NT2/D1 (cell line): ENCODE measurements around the gene TXNDC9.
"Not testable (repeated sequence)": the region's sequence is repeated elsewhere in the genome, so short reads cannot be mapped to it uniquely, and the experiment has no call there.

Experiments used
- DNase-seq: peaks from one replicate; pipeline ENCODE4 v3.0.0-alpha.2; 2011; ENCODE audit warnings: low read depth, low spot score
- H3K27me3 ChIP-seq: 2 replicates; pipeline ENCODE4 v1.6.0; 2011; ENCODE audit warnings: mild to moderate bottlenecking; ENCODE audit not compliant: insufficient read length, insufficient read depth
- H3K36me3 ChIP-seq: 2 replicates; pipeline ENCODE4 v1.6.1; 2011; ENCODE audit warnings: mild to moderate bottlenecking, low read length, mixed read lengths; ENCODE audit not compliant: insufficient read depth, insufficient read length
- H3K4me1 ChIP-seq: 2 replicates; pipeline ENCODE4 v1.5.1; 2011; ENCODE audit not compliant: insufficient read depth, insufficient read length
- H3K4me3 ChIP-seq: 2 replicates; pipeline ENCODE4 v1.5.1; 2011; ENCODE audit warnings: low read depth; ENCODE audit not compliant: insufficient read length
- H3K9ac ChIP-seq: 2 replicates; pipeline ENCODE4 v1.6.0; 2011; ENCODE audit warnings: low read depth; ENCODE audit not compliant: insufficient read length
- H3K9me3 ChIP-seq: 2 replicates; pipeline ENCODE4 v1.5.1; 2011; ENCODE audit warnings: mild to moderate bottlenecking, low read length; ENCODE audit not compliant: insufficient read depth
- SUZ12 ChIP-seq: IDR thresholded peaks from 2 replicates; pipeline ENCODE4 v1.6.1; 2011; ENCODE audit not compliant: insufficient read length, insufficient read depth; ENCODE audit errors: extremely low read depth
- YY1 ChIP-seq: IDR thresholded peaks from 2 replicates; pipeline ENCODE4 v1.6.1; 2011; ENCODE audit not compliant: insufficient read length, insufficient read depth
- ZNF274 ChIP-seq: IDR thresholded peaks from 2 replicates; pipeline ENCODE4 v1.6.1; 2011; ENCODE audit warnings: mild to moderate bottlenecking, low read depth, low read length

The TXNDC9 gene

GRCh38 chr2:99335911-99336803, at the start of gene TXNDC9:
TSS of gene TXNDC9 (minus strand) at chr2:99336333. CDS start at chr2:99333210, 3,123 bp downstream.
- Histone ChIP-seq H3K9ac (peak within 1 kb of the TSS; percentile 96), H3K27me3 (no peaks in the 10 kb centered on the region), H3K36me3 (peaks cover 32% of the 10 kb centered on the region), H3K9me3 (no peaks in the 10 kb centered on the region), H3K4me1 (no peaks in the 10 kb centered on the region), H3K4me3 (peak within 1 kb of the TSS; percentile 96)
- peak; percentile 99 for DNase-seq
- TF ChIP-seq SUZ12 = no peak
- TF ChIP-seq ZNF274 = no peak
- no peak for TF ChIP-seq YY1

DNA sequence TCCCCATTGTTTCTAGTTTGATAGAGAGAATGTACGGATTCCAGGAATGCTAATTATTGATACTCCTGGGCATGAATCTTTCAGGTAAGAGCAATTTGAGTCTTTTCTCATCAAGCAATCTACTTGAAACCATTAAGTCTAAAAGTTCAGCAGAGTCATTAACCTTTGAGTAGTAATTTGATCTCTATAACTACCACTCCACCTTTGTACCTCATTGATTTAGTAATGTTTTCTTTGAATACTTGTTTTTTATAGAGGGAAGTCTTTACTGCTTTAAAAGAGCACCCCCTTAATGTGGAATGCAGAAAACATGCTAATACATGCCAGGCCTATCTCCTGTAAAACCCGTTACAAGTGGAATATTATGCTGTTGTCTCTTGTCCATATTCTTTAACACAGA, 46.0 kb upstream of the TXNDC9 start:
- Histone ChIP-seq H3K4me1 (no peaks in the 10 kb centered on the region), H3K9me3 (no peaks in the 10 kb centered on the region), H3K9ac (no peak overlapping the region), H3K27me3 (no peaks in the 10 kb centered on the region), H3K4me3 (no peak overlapping the region), H3K36me3 (peaks cover 80% of the 10 kb centered on the region)
- no peak for DNase-seq
- TF ChIP-seq SUZ12 = no peak
- no peak for TF ChIP-seq ZNF274
- TF ChIP-seq YY1 = no peak

DNA sequence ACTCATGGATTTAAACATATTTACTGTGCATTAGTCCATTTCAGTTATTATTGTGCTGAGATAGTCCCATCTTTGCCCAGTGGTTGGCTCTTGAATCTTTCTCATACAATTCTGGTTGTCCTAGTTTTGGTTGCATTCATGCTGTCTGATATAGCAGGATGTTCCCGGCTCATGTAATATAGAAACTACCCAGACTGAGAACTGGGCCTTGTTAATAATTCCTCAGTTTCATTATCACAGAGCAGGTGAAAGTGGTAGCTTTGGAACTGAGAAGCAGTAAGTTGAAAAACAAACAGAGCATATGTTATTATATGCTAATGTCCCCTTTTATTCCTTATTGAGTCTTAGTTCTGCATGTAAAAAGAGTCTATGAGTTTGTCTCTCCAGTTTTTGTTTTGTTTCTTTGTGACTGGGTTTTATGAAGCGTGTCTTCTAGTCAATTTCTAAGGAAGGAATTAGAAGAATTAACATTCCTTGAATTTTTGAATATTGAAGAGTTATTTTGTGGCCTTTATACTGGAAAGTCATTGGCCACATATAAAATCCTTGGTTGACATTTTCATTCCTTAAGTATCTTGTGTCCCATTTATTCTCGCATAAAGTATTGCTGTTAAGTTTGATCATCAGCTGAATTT, 44.4 kb upstream of the TXNDC9 start:
- peaks cover 93% of the 10 kb centered on the region for H3K36me3 ChIP-seq
- no peak overlapping the region for H3K4me3 ChIP-seq
- no peak for DNase-seq
- no peaks in the 10 kb centered on the region for H3K27me3 ChIP-seq
- no peaks in the 10 kb centered on the region for H3K4me1 ChIP-seq
- no peaks in the 10 kb centered on the region for H3K9me3 ChIP-seq
- TF ChIP-seq YY1 = no peak
- TF ChIP-seq SUZ12 = no peak
- no peak for TF ChIP-seq ZNF274
- H3K9ac ChIP-seq = no peak overlapping the region

DNA sequence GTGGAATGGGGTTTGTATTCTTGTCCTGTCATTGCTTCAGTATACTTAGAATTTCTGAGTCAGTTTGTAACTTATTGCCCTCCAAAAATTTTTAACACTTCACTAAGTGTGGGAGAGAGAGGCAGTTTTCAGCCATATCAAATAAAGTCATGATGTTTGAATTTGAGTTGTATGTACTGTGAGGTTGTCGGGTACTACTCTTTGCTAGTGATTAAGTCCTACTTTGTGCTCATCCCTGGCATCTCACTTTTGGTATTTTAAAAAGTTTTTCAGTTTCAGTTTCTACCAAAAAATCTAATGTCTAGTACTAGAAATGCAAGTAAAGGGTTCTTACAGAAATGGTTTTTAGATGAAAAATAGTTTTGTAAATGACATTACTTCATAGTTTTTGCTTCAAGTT, 41.7 kb upstream of the TXNDC9 start:
- no peak overlapping the region for H3K4me3 ChIP-seq

GRCh38 chr2:99376254-99376864, 40.2 kb upstream of the TXNDC9 start:
- TF ChIP-seq ZNF274 (no peak), SUZ12 (no peak), YY1 (no peak)
- H3K27me3 ChIP-seq = no peaks in the 10 kb centered on the region
- no peaks in the 10 kb centered on the region for H3K4me1 ChIP-seq
- no peak for DNase-seq
- no peak overlapping the region for H3K9ac ChIP-seq
- peaks cover 98% of the 10 kb centered on the region for H3K36me3 ChIP-seq
- no peaks in the 10 kb centered on the region; the same call in 1 of the 2 replicates for H3K9me3 ChIP-seq
- no peak overlapping the region for H3K4me3 ChIP-seq

More for the DNA sequence above, 41.7 kb upstream of the TXNDC9 start:
- Histone ChIP-seq H3K9ac (no peak overlapping the region), H3K9me3 (no peaks in the 10 kb centered on the region; the same call in 1 of the 2 replicates), H3K4me1 (no peaks in the 10 kb centered on the region), H3K27me3 (no peaks in the 10 kb centered on the region), H3K36me3 (peaks cover 99% of the 10 kb centered on the region)
- TF ChIP-seq ZNF274 (no peak), SUZ12 (no peak), YY1 (no peak)
- no peak for DNase-seq

DNA sequence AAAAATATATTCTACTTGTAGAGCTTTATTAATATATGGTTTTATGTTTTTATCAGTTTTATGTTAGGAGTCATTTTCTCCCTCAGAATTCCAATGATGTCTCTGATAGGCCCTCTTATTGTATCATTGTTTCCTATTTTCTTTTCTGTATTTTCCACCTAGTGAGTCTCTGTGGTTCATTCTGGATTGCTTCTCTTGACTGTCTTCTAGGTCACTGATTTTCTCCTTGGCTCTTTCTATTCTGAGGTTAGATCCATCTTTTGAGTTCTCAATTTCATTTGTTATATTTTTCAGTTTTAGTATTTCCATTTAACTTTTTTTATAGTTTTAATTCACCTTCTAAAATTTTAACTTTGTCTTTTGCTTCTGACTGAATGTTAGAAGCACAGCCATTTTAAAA, 38.6 kb upstream of the TXNDC9 start:
- H3K4me3 ChIP-seq = no peak overlapping the region
- no peak for TF ChIP-seq SUZ12
- no peak for TF ChIP-seq ZNF274
- no peak for TF ChIP-seq YY1
- H3K4me1 ChIP-seq = no peaks in the 10 kb centered on the region
- DNase-seq = no peak
- H3K36me3 ChIP-seq = peaks cover 92% of the 10 kb centered on the region
- H3K9ac ChIP-seq = no peak overlapping the region
- H3K9me3 ChIP-seq = no peaks in the 10 kb centered on the region; the same call in 1 of the 2 replicates
- H3K27me3 ChIP-seq = no peaks in the 10 kb centered on the region

GRCh38 chr2:99373144-99373543, 37.0 kb upstream of the TXNDC9 start:
- H3K9ac ChIP-seq = no peak overlapping the region
- no peaks in the 10 kb centered on the region for H3K4me1 ChIP-seq
- no peak overlapping the region for H3K4me3 ChIP-seq
- H3K36me3 ChIP-seq = peaks cover 91% of the 10 kb centered on the region
- H3K9me3 ChIP-seq = no peaks in the 10 kb centered on the region; the same call in 1 of the 2 replicates
- no peak for DNase-seq
- H3K27me3 ChIP-seq = no peaks in the 10 kb centered on the region
- TF ChIP-seq ZNF274 (no peak), SUZ12 (no peak), YY1 (no peak)

GRCh38 chr2:99368854-99369253, 32.7 kb upstream of the TXNDC9 start:
- H3K9me3 ChIP-seq, H3K9ac ChIP-seq, DNase-seq, H3K4me3 ChIP-seq, H3K4me1 ChIP-seq, H3K27me3 ChIP-seq: not testable (repeated sequence)
- H3K36me3 ChIP-seq = peaks cover 92% of the 10 kb centered on the region
